H1 (cell line): ENCODE measurements around the gene SLC2A1. TPM values are rescaled to one million over a fixed set of nuclear protein-coding genes. Genes with fewer than 3 reads are reported as not detected.

Source experiments
- CTCF ChIA-PET: fragments of 300-600 bp; sonication (Branson Sonifier 250); formaldehyde crosslinking; loops from one replicate; lab custom pipeline; 2021; ENCODE audit not compliant: partially characterized antibody; lab: Charles Lee
- POLR2A ChIA-PET: fragments of 300-600 bp; sonication (Branson Sonifier 250); formaldehyde crosslinking; loops from one replicate; lab custom pipeline; 2021; ENCODE audit warnings: inconsistent platforms; ENCODE audit not compliant: partially characterized antibody; lab: Charles Lee
- DNase-seq, 2 experiments: peaks; one replicate each; pipeline versions ENCODE4 v3.0.0 to v3.0.0-alpha.2; 2010 to 2022; ENCODE audit warnings: low spot score in 2 of 2, low read depth in 1 of 2, mixed read lengths in 1 of 2
- FAIRE-seq: peaks from 2 replicates; lab custom pipeline; 2011; peaks lifted over from hg19 to GRCh38; lab: Jason Lieb, UNC
- H2AFZ ChIP-seq: 2 replicates; pipeline ENCODE4 v1.8.1; 2012; ENCODE audit warnings: low read length, inconsistent platforms
- H2AK5ac ChIP-seq: 2 replicates; pipeline ENCODE4 v1.6.1; 2013; ENCODE audit warnings: low read depth, low read length
- H2BK120ac ChIP-seq: replicated peaks from 2 replicates; pipeline ENCODE3; 2013; ENCODE audit warnings: low read depth, low read length, inconsistent platforms
- H2BK12ac ChIP-seq: 2 replicates; pipeline ENCODE4 v1.6.1; 2013; ENCODE audit warnings: low read depth, low read length
- H2BK15ac ChIP-seq: 2 replicates; pipeline ENCODE4 v1.6.1; 2013; ENCODE audit warnings: low read length
- H2BK20ac ChIP-seq: 2 replicates; pipeline ENCODE4 v1.6.1; 2013; ENCODE audit warnings: low read length
- H2BK5ac ChIP-seq: 2 replicates; pipeline ENCODE4 v1.6.1; 2013; ENCODE audit warnings: low read depth, low read length
- H3K14ac ChIP-seq: 2 replicates; pipeline ENCODE4 v1.6.1; 2013; ENCODE audit warnings: inconsistent platforms; ENCODE audit not compliant: insufficient read length
- H3K18ac ChIP-seq: 2 replicates; pipeline ENCODE4 v1.6.1; 2013; ENCODE audit warnings: low read length; ENCODE audit errors: extremely low read depth
- H3K23ac ChIP-seq: 2 replicates; pipeline ENCODE4 v1.6.1; 2013; ENCODE audit warnings: inconsistent platforms; ENCODE audit not compliant: insufficient read length
- H3K23me2 ChIP-seq: 2 replicates; pipeline ENCODE4 v1.6.1; 2013; ENCODE audit warnings: low read depth, low read length
- H3K27ac ChIP-seq: 2 replicates; pipeline ENCODE4 v1.6.1; 2011; ENCODE audit warnings: low read depth, low read length, inconsistent platforms
- H3K27me3 ChIP-seq, 4 experiments: replicated peaks in 1 of 4; 1 replicate in 1 of 4; 2 replicates in 3 of 4; pipeline versions ENCODE4 v1.6.1 to v1.8.1; 2011 to 2013; ENCODE audit warnings: low read length in 3 of 4, mild to moderate bottlenecking in 3 of 4, inconsistent platforms in 2 of 4, mixed read lengths in 2 of 4, moderate library complexity in 1 of 4; ENCODE audit not compliant: control insufficient read depth in 3 of 4, insufficient read depth in 3 of 4; ENCODE audit errors: extremely low read depth in 1 of 4
- H3K36me3 ChIP-seq, 4 experiments: 2 replicates each; pipeline versions ENCODE4 v1.6.1 to v1.8.1; 2011 to 2013; ENCODE audit warnings: mild to moderate bottlenecking in 4 of 4, low read length in 3 of 4, moderate library complexity in 2 of 4, control low read depth in 1 of 4, inconsistent platforms in 1 of 4; ENCODE audit not compliant: insufficient read depth in 4 of 4, control insufficient read depth in 2 of 4
- H3K4ac ChIP-seq: replicated peaks from 2 replicates; pipeline ENCODE3; 2013; ENCODE audit warnings: low read length, low read depth, mixed read lengths, inconsistent platforms; ENCODE audit not compliant: insufficient read length
- H3K4me1 ChIP-seq, 4 experiments: replicated peaks in 1 of 4; 1 replicate in 1 of 4; 2 replicates in 3 of 4; pipeline versions ENCODE4 v1.6.1 to v1.8.1; 2011 to 2013; ENCODE audit warnings: low read length in 3 of 4, inconsistent platforms in 2 of 4, mixed read lengths in 1 of 4; ENCODE audit not compliant: insufficient read depth in 4 of 4, control insufficient read depth in 3 of 4
- H3K4me2 ChIP-seq, 2 experiments: 2 replicates each; pipeline versions ENCODE4 v1.6.1 to v1.8.1; 2011 to 2013; ENCODE audit warnings: low read depth in 2 of 2, low read length in 2 of 2, control low read depth in 1 of 2, inconsistent platforms in 1 of 2, mild to moderate bottlenecking in 1 of 2; ENCODE audit not compliant: insufficient read depth in 1 of 2
- H3K4me3 ChIP-seq, 4 experiments: fragments of 200-600, 300-600 bp in 1 of 4; sonication (generic), shearing (Covaris generic), sonication (Bioruptor Twin) in 1 of 4; 2 replicates each; pipeline versions ENCODE4 v1.5.1 to v1.8.1; 2011 to 2016; ENCODE audit warnings: low read length in 4 of 4, low read depth in 3 of 4, control low read depth in 2 of 4, inconsistent platforms in 2 of 4, mild to moderate bottlenecking in 2 of 4, mixed read lengths in 1 of 4, moderate library complexity in 1 of 4; ENCODE audit not compliant: insufficient read depth in 2 of 4; ENCODE audit errors: extremely low read depth in 1 of 4
- H3K56ac ChIP-seq: replicated peaks from 2 replicates; pipeline ENCODE3; 2013; ENCODE audit warnings: low read depth, mild to moderate bottlenecking, mixed read lengths, low read length, inconsistent platforms; ENCODE audit not compliant: insufficient read length
- H3K79me1 ChIP-seq: 2 replicates; pipeline ENCODE4 v1.6.1; 2013; ENCODE audit warnings: low read depth, low read length, control low read depth
- H3K79me2 ChIP-seq, 2 experiments: 2 replicates each; pipeline versions ENCODE4 v1.6.1 to v1.8.1; 2012 to 2013; ENCODE audit warnings: low read length in 2 of 2, mild to moderate bottlenecking in 2 of 2, inconsistent platforms in 1 of 2; ENCODE audit not compliant: insufficient read depth in 2 of 2, control insufficient read depth in 1 of 2
- H3K9ac ChIP-seq, 4 experiments: replicated peaks in 1 of 4; 1 replicate in 1 of 4; 2 replicates in 3 of 4; pipeline versions ENCODE4 v1.6.1 to v1.8.1; 2011 to 2013; ENCODE audit warnings: low read depth in 3 of 4, low read length in 3 of 4, control low read depth in 2 of 4, mild to moderate bottlenecking in 2 of 4, moderate library complexity in 2 of 4, inconsistent platforms in 1 of 4; ENCODE audit errors: extremely low read depth in 1 of 4
- H3K9me3 ChIP-seq, 2 experiments: 2 replicates each; pipeline versions ENCODE4 v1.6.1 to v1.8.1; 2012 to 2013; ENCODE audit warnings: mild to moderate bottlenecking in 2 of 2, moderate library complexity in 2 of 2, control low read depth in 1 of 2, inconsistent platforms in 1 of 2, low read depth in 1 of 2, low read length in 1 of 2, mixed read lengths in 1 of 2; ENCODE audit not compliant: insufficient read depth in 2 of 2
- H4K20me1 ChIP-seq, 2 experiments: replicated peaks in 1 of 2; 2 replicates each; pipeline versions ENCODE3 to v1.8.1; 2011 to 2013; ENCODE audit warnings: inconsistent platforms in 2 of 2, low read length in 2 of 2, mild to moderate bottlenecking in 1 of 2; ENCODE audit not compliant: insufficient read depth in 2 of 2, control insufficient read depth in 1 of 2
- H4K5ac ChIP-seq: 2 replicates; pipeline ENCODE4 v1.6.1; 2013; ENCODE audit warnings: low read length, low read depth, mixed read lengths, inconsistent platforms; ENCODE audit not compliant: insufficient read length
- H4K8ac ChIP-seq: 2 replicates; pipeline ENCODE4 v1.8.0; 2013; ENCODE audit warnings: mild to moderate bottlenecking, moderate library complexity, low read length, inconsistent platforms; ENCODE audit not compliant: insufficient read depth; ENCODE audit errors: extremely low read depth
- H4K91ac ChIP-seq: replicated peaks from 2 replicates; pipeline ENCODE3; 2013; ENCODE audit warnings: low read length, mixed read lengths, inconsistent platforms; ENCODE audit not compliant: insufficient read length
- CTBP2 ChIP-seq: IDR thresholded peaks from 2 replicates; pipeline ENCODE4 v1.7.0; 2011; ENCODE audit warnings: borderline replicate concordance, mild to moderate bottlenecking, moderate library complexity, mixed read lengths, low read length; ENCODE audit not compliant: insufficient read depth, insufficient read length
- GABPA ChIP-seq: IDR thresholded peaks from 2 replicates; pipeline ENCODE4 v1.6.1; 2011; ENCODE audit warnings: mild to moderate bottlenecking, low read length, moderate library complexity, borderline replicate concordance; ENCODE audit not compliant: insufficient read depth
- WGBS, 2 experiments: shearing (Covaris generic) in 1 of 2; methylation state at CpG; one replicate each; pipeline versions ENCODE4 v1.1.6 to v1.1.7; 2013 to 2015; ENCODE audit warnings: low lambda C conversion rate in 2 of 2, mixed read lengths in 2 of 2, inconsistent platforms in 1 of 2, low coverage in 1 of 2, missing lambda C conversion rate in 1 of 2; ENCODE audit not compliant: insufficient replicate concordance in 2 of 2, insufficient coverage in 1 of 2, insufficient read length in 1 of 2; ENCODE audit errors: extremely low coverage in 1 of 2, missing lambda C conversion rate in 1 of 2; 5-methylcytosine and 5-hydroxymethylcytosine counted together
- polyA plus RNA-seq, 7 experiments: library from polyadenylated mRNA; depleted of rRNA in 3 of 7; stranded (reverse) in 5 of 7; unstranded in 2 of 7; fragments of >200 nt in 5 of 7; fragments of 200-250 nt in 2 of 7; gene quantifications; 1 replicate in 5 of 7; 2 replicates in 1 of 7; 4 replicates in 1 of 7; pipeline versions ENCODE4 v1.2.1 to v1.2.3, GENCODE V29; 2011 to 2013; ENCODE audit warnings: missing spikeins in 2 of 7, mixed read lengths in 2 of 7
- total RNA-seq: library from RNA; stranded (reverse); fragmentation: NEBNext Ultra II Directional; extraction: Animal tissue kit (Norgen Biotek cat#: 25700); gene quantifications from 2 replicates; pipeline ENCODE4 v1.2.1, GENCODE V29; 2021

The SLC2A1 gene
- total and polyA plus RNA-seq, 2 of the 8 experiments (the other 6 are each of a cell fraction or from before 2014, with no cell fraction given): 230 to 308 TPM

GRCh38 chr1:42992054-42992571 is 33.4 kb upstream of the SLC2A1 start:
- Histone ChIP-seq H3K79me1 (no peaks in the 10 kb centered on the region), H2BK5ac (no peak overlapping the region), H3K9me3 (no peaks in the 10 kb centered on the region), H3K79me2 (no peaks in the 10 kb centered on the region), H4K8ac (no peak overlapping the region), H3K4me1 (peaks cover 0 to 4% (median 0%) of the 10 kb centered on the region in 4 experiments; a peak in 3 of 7 replicates), H2BK20ac (no peak overlapping the region), H3K4me3 (no peak overlapping the region), H3K27ac (no peak overlapping the region), H4K5ac (no peak overlapping the region), H4K20me1 (no peaks in the 10 kb centered on the region), H3K36me3 (no peaks in the 10 kb centered on the region), H3K27me3 (no peaks in the 10 kb centered on the region), H4K91ac (no peak overlapping the region), H2BK12ac (no peak overlapping the region), H3K56ac (no peak overlapping the region), H3K4ac (no peak overlapping the region), H2AFZ (no peak overlapping the region), H3K23me2 (no peaks in the 10 kb centered on the region), H3K14ac (no peak overlapping the region), H3K9ac (no peak overlapping the region), H3K23ac (no peak overlapping the region), H2BK15ac (no peak overlapping the region), H2BK120ac (no peak overlapping the region), H3K18ac (no peak overlapping the region; the same call in 1 of the 2 replicates), H2AK5ac (no peak overlapping the region), H3K4me2 (no peak overlapping the region)
- no peak for TF ChIP-seq CTBP2
- TF ChIP-seq GABPA: no peak
- ChIA-PET CTCF (interaction anchor here (1.2 to 1.4 kb wide), 2 partner anchors 26 to 81 kb away, joined by 3 to 4 read pairs; no protein-coding TSS in a partner anchor), POLR2A (interaction anchor here (0.7 to 1.1 kb wide), 3 partner anchors 17 to 35 kb away, joined by 3 read pairs; no protein-coding TSS in a partner anchor)
- WGBS, 2 experiments: 90% methylated on average over 5 of the region's 5 CpGs; no CpG with 5 or more reads in 1 of the 2 experiments
- DNase-seq (no peak), FAIRE-seq (no peak)
